SK-MEL-5 (cell line): Measurements from ENCODE around the gene PDSS2. TPM values are rescaled to one million over a fixed set of nuclear protein-coding genes. Genes with fewer than 3 reads are reported as not detected.

Experiments used
- DNase-seq: peaks from one replicate; pipeline ENCODE4 v3.0.0-alpha.2; 2016; ENCODE audit warnings: low read depth, low spot score
- in situ Hi-C: cut with HindIII; loops from 2 replicates; pipeline ENCODE4 v1.10.0; 2016; ENCODE audit warnings: low sequenced_read_pairs, high pct_unique_total_duplicates, low pct_unique_long_range_greater_than_20kb
- polyA plus RNA-seq, 2 experiments: library from polyadenylated mRNA; depleted of rRNA; stranded (reverse); fragments of >200 nt; gene quantifications; 2 replicates each; pipeline ENCODE4 v1.2.3, GENCODE V29; 2015
- total RNA-seq: library from RNA; depleted of rRNA; stranded (reverse); fragments of >200 nt; shearing (Covaris generic); gene quantifications from 2 replicates; pipeline ENCODE4 v1.2.3, GENCODE V29; 2014; rRNA removed

Gene PDSS2, protein sequence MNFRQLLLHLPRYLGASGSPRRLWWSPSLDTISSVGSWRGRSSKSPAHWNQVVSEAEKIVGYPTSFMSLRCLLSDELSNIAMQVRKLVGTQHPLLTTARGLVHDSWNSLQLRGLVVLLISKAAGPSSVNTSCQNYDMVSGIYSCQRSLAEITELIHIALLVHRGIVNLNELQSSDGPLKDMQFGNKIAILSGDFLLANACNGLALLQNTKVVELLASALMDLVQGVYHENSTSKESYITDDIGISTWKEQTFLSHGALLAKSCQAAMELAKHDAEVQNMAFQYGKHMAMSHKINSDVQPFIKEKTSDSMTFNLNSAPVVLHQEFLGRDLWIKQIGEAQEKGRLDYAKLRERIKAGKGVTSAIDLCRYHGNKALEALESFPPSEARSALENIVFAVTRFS
- 12.6 and 14.0 TPM in 2 replicates for total RNA-seq
- polyA plus RNA-seq (2015; cell fraction: cytosol; rRNA removed) = 13.6 and 13.7 TPM in 2 replicates
- polyA plus RNA-seq (2015; cell fraction: nucleus; rRNA removed) = 6.9 and 12.9 TPM in 2 replicates

- DNase-seq = peak; percentile 96
- in situ Hi-C loops = no loop called here
These were observed at the start of gene PDSS2 for GRCh38 chr6:107459283-107460082. Gene PDSS2 (minus strand): TSS chr6:107459564. CDS start chr6:107459285, 279 bp downstream.

- in situ Hi-C loops = no loop called here
These were observed 46.8 kb upstream of the PDSS2 start for GRCh38 chr6:107506145-107506544.

DNA sequence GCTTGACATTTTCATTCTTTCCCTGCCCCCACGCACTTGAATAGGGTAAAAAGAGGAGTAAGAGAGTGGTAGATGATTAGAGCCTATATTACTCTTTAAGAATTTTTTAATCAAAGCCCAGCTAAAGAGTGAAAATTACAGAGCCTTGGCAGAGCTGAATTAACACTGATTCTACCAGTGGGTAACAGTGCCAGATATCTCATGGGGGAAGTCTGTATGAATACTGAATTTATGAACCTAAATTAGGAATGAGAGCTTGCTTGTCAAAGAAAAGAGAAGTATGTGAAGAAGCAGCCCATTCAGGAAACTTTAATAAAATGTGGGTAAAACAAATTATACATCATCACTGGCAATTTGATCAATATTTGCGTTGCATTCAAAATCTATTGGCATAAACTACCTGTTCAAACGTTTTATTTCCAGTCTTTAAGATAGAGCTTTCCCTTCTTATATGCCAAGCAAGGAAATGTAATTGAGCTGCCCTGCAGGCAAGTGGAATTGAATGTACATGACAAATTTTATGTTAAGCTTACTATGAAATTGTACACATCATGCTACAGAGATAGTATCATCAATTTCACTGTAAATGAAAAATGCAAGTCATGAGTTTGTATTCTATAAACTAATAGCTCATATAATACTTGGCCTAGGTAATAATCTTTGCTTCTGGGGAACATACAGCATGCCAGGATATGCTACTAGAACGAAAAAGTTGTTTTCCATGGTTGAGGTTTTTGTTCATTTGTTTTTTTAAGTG, 45.1 kb upstream of the PDSS2 start:
- in situ Hi-C loops = no loop called here
- no peak for DNase-seq

More at GRCh38 chr6:107506145-107506544, 46.8 kb upstream of the PDSS2 start:
- DNase-seq = no peak

DNA sequence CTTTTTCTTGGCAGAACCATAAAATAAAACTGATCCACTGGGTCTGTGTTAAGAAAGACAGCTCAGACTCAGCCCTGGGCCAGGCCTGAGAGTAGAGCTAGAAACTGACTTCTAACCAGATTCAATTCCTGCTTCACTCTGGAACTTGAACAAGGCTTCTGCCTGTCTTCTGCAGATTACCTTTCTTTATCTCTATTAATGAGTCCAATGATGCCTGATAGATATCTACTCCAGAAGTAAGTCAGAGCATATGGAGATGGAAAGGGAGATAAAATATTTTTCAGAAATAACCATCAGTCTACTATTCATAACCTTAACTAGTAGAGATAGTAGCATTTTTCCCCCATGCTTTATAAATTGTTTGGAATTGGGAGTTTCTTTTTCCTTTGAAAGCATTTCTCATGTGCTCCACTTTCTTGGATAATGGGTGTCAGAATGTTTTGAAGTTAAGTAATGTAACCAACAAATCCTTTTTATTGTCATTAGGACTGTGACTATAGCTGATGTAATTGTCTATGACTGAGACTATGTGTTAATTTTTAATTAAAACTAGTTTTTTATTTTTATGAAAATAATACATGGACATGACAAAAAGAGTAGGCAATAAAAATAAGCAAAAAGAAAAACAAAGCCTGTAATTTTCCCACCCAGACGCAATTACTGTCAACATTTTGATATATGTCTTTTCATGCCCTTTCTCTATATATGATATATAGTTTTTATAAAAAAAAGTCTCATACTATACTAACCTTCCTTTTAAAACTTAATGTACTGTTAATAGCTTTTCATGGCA, 37.7 kb upstream of the PDSS2 start:
- in situ Hi-C loops = no loop called here
- DNase-seq = no peak

DNA sequence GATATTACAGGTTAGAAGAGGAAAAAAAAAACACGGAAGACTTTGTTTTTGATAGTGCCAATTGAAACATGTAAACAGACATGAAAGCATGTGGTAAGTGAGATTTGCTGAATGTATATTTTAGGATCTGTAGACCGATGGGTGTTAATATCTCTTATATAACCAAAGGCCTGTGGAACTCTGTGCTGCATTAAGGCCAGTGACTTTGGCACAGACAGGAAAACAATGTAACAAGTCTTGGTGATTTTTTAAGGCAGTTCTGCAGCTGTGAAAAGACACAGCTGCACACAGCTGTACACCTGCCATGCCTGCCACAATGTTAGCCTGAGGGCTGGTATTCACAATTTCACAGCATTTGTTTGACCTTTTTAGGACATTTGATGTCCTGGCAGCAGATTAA, 36.6 kb upstream of the PDSS2 start:
- DNase-seq = no peak
- in situ Hi-C loops = no loop called here

DNA sequence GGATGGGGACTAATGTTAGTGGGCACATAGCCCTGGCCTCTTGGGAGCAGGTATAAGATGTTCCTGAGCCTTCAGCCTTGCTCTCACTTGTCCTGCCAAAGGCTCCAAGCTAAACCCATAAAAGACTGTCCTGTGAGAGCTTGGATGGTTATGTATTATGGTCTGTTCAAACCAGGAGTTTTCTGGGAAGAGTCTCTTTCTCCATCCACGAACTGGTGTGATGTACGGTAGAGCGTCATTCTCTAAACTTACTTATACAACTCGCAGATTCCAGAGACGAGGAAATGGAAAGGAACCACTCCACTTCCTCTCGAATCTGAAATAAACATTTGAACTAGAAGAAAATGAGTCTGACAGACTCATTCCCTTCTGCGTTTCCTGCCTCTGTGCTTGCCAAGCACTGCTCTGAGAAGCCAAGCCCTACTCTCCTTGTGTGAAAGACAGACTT, 35.9 kb upstream of the PDSS2 start:
- in situ Hi-C loops = no loop called here
- no peak for DNase-seq

GRCh38 chr6:107493158-107494057, 34.0 kb upstream of the PDSS2 start:
- DNase-seq = peak; percentile 77
- in situ Hi-C loops = no loop called here

GRCh38 chr6:107491760-107492660, 32.6 kb upstream of the PDSS2 start:
- DNase-seq = peak; percentile 95
- in situ Hi-C loops = no loop called here

DNA sequence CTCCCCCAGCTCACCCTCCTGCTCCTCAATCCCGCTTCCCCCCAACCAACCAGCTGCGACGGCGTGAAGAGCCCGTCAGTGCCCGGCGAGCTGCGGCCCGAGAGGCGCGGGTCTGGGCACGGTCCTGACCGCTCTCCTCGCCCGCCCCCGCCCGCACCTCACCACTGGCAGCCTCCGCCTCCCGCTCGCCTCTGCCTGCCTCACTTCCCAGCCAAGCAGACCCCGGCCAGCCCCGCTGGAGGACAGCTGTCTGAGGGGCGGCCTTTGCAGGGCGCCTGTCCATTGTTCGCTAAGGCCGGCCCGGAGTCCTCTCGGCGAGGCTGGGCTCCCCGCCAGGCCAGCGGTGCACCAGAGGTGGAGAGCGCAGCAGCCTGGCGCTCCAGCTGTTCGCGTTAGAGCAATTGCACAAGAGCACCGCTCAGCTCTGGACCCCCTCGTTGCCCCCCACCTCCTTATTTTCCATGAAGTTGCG, 31.8 kb upstream of the PDSS2 start:
- in situ Hi-C loops = no loop called here
- peak; percentile 16 for DNase-seq

DNA sequence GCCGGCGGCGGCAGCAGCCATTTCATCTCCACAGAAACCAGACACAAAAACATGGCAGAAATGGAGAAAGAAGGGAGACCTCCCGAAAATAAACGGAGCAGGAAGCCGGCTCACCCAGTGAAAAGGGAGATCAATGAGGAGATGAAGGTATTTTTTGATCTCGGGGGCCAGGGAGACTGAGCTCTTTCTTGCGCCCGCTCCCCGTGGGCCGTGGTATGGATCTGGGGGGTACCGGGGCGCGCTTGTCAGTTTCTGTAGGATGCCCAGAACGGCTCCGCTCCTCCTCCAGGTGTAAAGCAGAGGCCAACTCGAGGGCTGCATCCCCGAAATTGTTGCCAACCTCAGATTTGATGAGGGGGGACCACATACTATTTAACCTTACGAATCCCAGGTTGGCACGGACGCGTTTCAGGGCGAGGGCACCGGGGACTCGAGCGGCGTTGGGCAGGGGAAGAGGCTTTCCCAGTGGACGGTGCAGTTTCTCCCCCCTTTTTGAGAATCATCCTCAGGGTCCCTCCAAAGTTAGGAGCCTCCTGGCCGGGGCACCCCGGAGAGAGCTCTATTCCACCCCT, 31.3 kb upstream of the PDSS2 start:
- in situ Hi-C loops = no loop called here

DNA sequence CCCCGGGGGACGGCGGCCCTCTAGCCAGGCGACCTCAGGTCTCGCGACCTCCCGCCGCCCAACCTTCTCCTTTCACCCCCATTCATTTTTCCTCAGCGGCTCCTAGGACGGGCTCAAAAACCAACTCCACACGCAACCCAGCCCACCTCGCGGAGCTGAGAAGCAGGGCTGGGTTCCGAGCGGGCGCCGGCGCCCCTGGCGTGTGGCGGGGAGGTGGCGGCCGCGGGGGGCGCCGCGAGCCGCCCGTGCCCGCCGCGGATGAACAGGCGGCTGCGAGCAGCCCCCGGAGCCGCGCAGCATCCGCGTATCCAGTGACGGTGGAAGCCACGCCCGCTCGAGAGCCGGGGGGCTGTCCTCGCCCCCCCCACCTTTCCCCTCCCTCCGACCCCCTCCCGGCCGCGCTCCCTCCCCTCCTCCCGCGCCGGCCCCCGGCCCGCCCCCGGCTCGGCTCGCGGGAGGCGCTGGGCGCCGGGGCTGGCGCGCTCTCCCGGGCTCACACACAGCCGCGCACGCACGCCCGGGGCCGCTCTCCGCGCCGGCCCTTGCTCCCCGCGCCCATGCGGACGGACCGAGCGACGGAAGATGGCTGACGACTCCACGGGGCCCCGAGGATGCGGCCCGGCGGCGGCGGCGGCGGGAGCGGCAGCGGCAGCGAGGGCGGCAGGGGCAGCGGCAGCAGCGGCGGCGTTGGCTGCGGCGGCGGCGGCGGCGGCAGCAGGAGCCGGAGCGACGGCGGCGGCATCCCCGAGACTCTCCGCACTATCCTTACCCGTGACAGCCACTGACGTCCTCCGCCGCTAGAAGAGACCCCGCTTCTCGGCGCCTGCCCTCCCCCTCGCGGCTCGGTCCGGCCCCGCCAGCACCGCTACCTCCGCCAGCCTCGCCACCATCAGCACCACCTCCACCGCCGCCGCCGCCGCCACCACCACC, 30.5 kb upstream of the PDSS2 start, which contains the start of gene SOBP:
Gene SOBP (plus strand): TSS at position 482 of the 930 bp plus-strand sequence. CDS start 500 bp downstream, outside the sequence.
- in situ Hi-C loops = no loop called here
- DNase-seq = peak; percentile 52

More for the DNA sequence above, 31.3 kb upstream of the PDSS2 start:
- DNase-seq = no peak

DNA sequence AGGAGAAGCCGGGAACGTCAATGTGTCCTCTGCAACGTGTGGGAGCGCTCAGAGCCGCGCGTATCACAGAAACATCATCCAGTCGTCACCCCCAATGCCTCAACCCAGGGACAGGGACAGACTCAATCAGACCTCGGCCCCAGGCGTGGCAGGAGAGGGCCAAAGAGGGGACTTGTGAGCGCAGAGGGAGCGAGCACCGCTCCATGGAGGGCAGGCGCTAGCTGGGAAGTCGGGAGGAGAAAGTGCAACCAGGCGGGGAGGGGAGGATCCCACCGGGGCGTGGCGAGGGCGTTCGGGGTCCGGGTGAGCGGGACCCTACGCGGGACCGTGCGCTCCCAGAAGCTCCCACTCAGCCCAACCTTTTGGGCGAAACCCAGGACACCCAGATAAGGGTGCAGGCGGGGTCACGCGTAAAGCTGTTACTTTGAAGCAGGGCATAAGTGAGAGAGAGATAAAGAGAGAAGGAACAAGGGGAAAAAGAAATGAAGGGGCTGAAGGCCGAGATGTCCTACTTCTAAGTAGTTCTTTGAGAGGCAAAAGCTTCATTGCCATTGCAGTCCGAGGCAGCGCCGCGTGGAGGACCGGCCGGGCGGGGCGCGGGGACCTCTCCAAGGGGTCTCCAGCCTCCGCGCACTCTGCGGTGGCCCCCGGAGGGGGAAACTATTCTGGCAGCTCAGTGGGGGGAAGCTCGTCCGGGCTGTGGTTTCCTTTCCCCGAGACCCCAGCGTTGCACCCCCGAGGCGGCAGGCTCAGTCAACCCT, 29.7 kb upstream of the PDSS2 start:
- in situ Hi-C loops = no loop called here
- peak; percentile 34 for DNase-seq
